ENCODE results near the gene CDC45. TPM values are rescaled to one million over a fixed set of nuclear protein-coding genes. Genes with fewer than 3 reads are reported as not detected.

CDC45 gene
- total RNA-seq, 1 donor from 2014 or later = 3.7 TPM

GRCh38 chr22:19516378-19517170, 36.9 kb downstream of the CDC45 start:
- H3K4me1 Mint-ChIP-seq (ENCODE audit: unreplicated experiment) = no peaks in the 10 kb centered on the region
- H3K4me3 Mint-ChIP-seq (ENCODE audit: unreplicated experiment) = no peak overlapping the region
- peaks cover 9% of the 10 kb centered on the region for H3K9me3 Mint-ChIP-seq (ENCODE audit: unreplicated experiment)
- peaks cover 14% of the 10 kb centered on the region for H3K36me3 Mint-ChIP-seq (ENCODE audit: unreplicated experiment)
- no peak overlapping the region for H3K27ac Mint-ChIP-seq (ENCODE audit: unreplicated experiment)
- no peak for DNase-seq (ENCODE audit: extremely low spot score, unreplicated experiment)
- TF ChIP-seq, protein P1, sequence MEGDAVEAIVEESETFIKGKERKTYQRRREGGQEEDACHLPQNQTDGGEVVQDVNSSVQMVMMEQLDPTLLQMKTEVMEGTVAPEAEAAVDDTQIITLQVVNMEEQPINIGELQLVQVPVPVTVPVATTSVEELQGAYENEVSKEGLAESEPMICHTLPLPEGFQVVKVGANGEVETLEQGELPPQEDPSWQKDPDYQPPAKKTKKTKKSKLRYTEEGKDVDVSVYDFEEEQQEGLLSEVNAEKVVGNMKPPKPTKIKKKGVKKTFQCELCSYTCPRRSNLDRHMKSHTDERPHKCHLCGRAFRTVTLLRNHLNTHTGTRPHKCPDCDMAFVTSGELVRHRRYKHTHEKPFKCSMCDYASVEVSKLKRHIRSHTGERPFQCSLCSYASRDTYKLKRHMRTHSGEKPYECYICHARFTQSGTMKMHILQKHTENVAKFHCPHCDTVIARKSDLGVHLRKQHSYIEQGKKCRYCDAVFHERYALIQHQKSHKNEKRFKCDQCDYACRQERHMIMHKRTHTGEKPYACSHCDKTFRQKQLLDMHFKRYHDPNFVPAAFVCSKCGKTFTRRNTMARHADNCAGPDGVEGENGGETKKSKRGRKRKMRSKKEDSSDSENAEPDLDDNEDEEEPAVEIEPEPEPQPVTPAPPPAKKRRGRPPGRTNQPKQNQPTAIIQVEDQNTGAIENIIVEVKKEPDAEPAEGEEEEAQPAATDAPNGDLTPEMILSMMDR (IDR thresholded peaks at IDR 0.05) = no peak
- no peaks in the 10 kb centered on the region for H3K27me3 Mint-ChIP-seq (ENCODE audit: unreplicated experiment)

GRCh38 chr22:19517171-19517500, 37.4 kb downstream of the CDC45 start:
- TF ChIP-seq, protein P1 (IDR thresholded peaks at IDR 0.05) = no peak
- H3K4me1 Mint-ChIP-seq (ENCODE audit: unreplicated experiment) = no peaks in the 10 kb centered on the region
- no peak for DNase-seq (ENCODE audit: extremely low spot score, unreplicated experiment)
- no peak overlapping the region for H3K4me3 Mint-ChIP-seq (ENCODE audit: unreplicated experiment)
- H3K27me3 Mint-ChIP-seq (ENCODE audit: unreplicated experiment) = no peaks in the 10 kb centered on the region
- peaks cover 14% of the 10 kb centered on the region for H3K36me3 Mint-ChIP-seq (ENCODE audit: unreplicated experiment)
- H3K27ac Mint-ChIP-seq (ENCODE audit: unreplicated experiment) = no peak overlapping the region
- peaks cover 9% of the 10 kb centered on the region for H3K9me3 Mint-ChIP-seq (ENCODE audit: unreplicated experiment)

- TF ChIP-seq, protein P1 (IDR thresholded peaks at IDR 0.05) = no peak
- no peak overlapping the region for H3K27ac Mint-ChIP-seq (ENCODE audit: unreplicated experiment)
- H3K36me3 Mint-ChIP-seq (ENCODE audit: unreplicated experiment) = peaks cover 9% of the 10 kb centered on the region
Measured at GRCh38 chr22:19517919-19518611, 38.3 kb downstream of the CDC45 start.

DNA sequence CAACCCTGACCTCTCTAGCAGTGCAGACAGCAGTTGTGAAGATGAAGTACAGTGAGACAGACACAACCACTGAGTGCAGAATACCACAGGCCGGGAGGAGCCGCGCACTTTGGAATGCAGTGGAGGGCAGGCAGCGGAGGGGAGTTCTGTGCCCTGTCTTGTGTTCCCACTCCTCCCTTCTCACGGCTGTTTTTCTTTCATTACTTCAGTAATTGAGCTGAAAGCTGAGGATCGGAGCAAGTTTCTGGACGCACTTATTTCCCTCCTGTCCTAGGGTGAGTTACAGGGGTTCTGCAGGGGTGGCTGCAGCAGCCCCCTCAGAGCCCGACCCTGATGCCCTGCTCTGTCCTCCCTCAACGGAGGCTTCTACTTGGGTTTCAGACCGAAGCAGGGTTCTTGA, 38.9 kb downstream of the CDC45 start:
- TF ChIP-seq, protein P1 (IDR thresholded peaks at IDR 0.05) = no peak
- no peak for DNase-seq (ENCODE audit: extremely low spot score, unreplicated experiment)
- H3K4me3 Mint-ChIP-seq (ENCODE audit: unreplicated experiment) = no peak overlapping the region

More at GRCh38 chr22:19517919-19518611, 38.3 kb downstream of the CDC45 start:
- Mint-ChIP-seq H3K4me3 (ENCODE audit: unreplicated experiment) (no peak overlapping the region), H3K9me3 (ENCODE audit: unreplicated experiment) (peaks cover 9% of the 10 kb centered on the region), H3K27me3 (ENCODE audit: unreplicated experiment) (peaks cover 2% of the 10 kb centered on the region), H3K4me1 (ENCODE audit: unreplicated experiment) (peaks cover 2% of the 10 kb centered on the region)
- DNase-seq (ENCODE audit: extremely low spot score, unreplicated experiment) = no peak

More for the DNA sequence above, 38.9 kb downstream of the CDC45 start:
- Mint-ChIP-seq H3K4me1 (ENCODE audit: unreplicated experiment) (peaks cover 6% of the 10 kb centered on the region), H3K9me3 (ENCODE audit: unreplicated experiment) (peaks cover 5% of the 10 kb centered on the region), H3K27me3 (ENCODE audit: unreplicated experiment) (peaks cover 4% of the 10 kb centered on the region), H3K27ac (ENCODE audit: unreplicated experiment) (no peak overlapping the region), H3K36me3 (ENCODE audit: unreplicated experiment) (peaks cover 5% of the 10 kb centered on the region)

All from osteocyte (in vitro differentiated cells).